GM23338 (cell line): ENCODE results near the gene PLIN5. TPM values are rescaled to one million over a fixed set of nuclear protein-coding genes. Genes with fewer than 3 reads are reported as not detected.

ENCODE experiments used
- ATAC-seq: fragments of 200-7000 bp; cut with Tn5 transposase; 3 replicates; pipeline ENCODE4 v1.9.1; 2020
- DNase-seq: peaks from one replicate; pipeline ENCODE4 v3.0.0-alpha.2; 2015; ENCODE audit warnings: low spot score
- H2AFZ ChIP-seq: fragments of 200-600 bp; sonication (generic); 2 replicates; pipeline ENCODE4 v1.8.0; 2016; ENCODE audit warnings: antibody characterized with exemption, mild to moderate bottlenecking, moderate library complexity
- H3F3A ChIP-seq: fragments of 200-600 bp; sonication (generic); replicated peaks from 2 replicates; pipeline ENCODE4 v1.8.0; 2017; ENCODE audit warnings: antibody characterized with exemption, mixed run types, low read depth
- H3K27ac ChIP-seq: fragments of 200-600 bp; sonication (generic); 2 replicates; pipeline ENCODE4 v1.6.1; 2016; ENCODE audit warnings: low read depth
- H3K27me3 ChIP-seq: fragments of 200-600 bp; sonication (generic); 2 replicates; pipeline ENCODE4 v1.8.0; 2016; ENCODE audit warnings: mild to moderate bottlenecking, mixed run types, moderate library complexity; ENCODE audit not compliant: insufficient read depth
- H3K36me3 ChIP-seq: fragments of 200-600 bp; sonication (generic); 2 replicates; pipeline ENCODE4 v1.8.0; 2016; ENCODE audit warnings: mild to moderate bottlenecking; ENCODE audit not compliant: insufficient read depth
- H3K4me1 ChIP-seq: fragments of 200-600 bp; sonication (generic); 2 replicates; pipeline ENCODE4 v1.8.0; 2016; ENCODE audit warnings: mild to moderate bottlenecking, moderate library complexity; ENCODE audit not compliant: insufficient read depth
- H3K4me2 ChIP-seq: fragments of 200-600 bp; sonication (generic); 2 replicates; pipeline ENCODE4 v1.7.1; 2017; ENCODE audit warnings: mixed run types
- H3K4me3 ChIP-seq: fragments of 200-600 bp; sonication (generic); 2 replicates; pipeline ENCODE4 v1.6.1; 2016; ENCODE audit warnings: mixed run types
- H3K79me2 ChIP-seq: fragments of 200-600 bp; sonication (generic); replicated peaks from 2 replicates; pipeline ENCODE4 v1.8.0; 2017; ENCODE audit warnings: mild to moderate bottlenecking; ENCODE audit not compliant: insufficient read depth
- H3K9me2 ChIP-seq: fragments of 200-600 bp; sonication (generic); 2 replicates; pipeline ENCODE4 v1.8.0; 2017; ENCODE audit not compliant: insufficient read depth
- H4K20me1 ChIP-seq: fragments of 200-600 bp; sonication (generic); replicated peaks from 2 replicates; pipeline ENCODE4 v1.8.0; 2017; ENCODE audit warnings: mild to moderate bottlenecking; ENCODE audit not compliant: insufficient read depth
- H3K27ac Mint-ChIP-seq: 2 replicates; pipeline ENCODE4 v1.8.0; 2020; ENCODE audit warnings: inconsistent platforms, mild to moderate bottlenecking, moderate library complexity, mixed read lengths
- H3K27me3 Mint-ChIP-seq: 3 replicates; pipeline ENCODE4 v1.8.0; 2022; ENCODE audit warnings: low read depth, mild to moderate bottlenecking, moderate library complexity, mixed read lengths, inconsistent platforms; ENCODE audit not compliant: insufficient read depth, poor library complexity
- H3K36me3 Mint-ChIP-seq: 3 replicates; pipeline ENCODE4 v1.8.0; 2021; ENCODE audit warnings: low read depth, mild to moderate bottlenecking, inconsistent platforms, moderate library complexity, mixed read lengths
- H3K4me1 Mint-ChIP-seq: 3 replicates; pipeline ENCODE4 v1.8.0; 2020; ENCODE audit warnings: mild to moderate bottlenecking, inconsistent platforms, mixed read lengths
- H3K4me3 Mint-ChIP-seq: 3 replicates; pipeline ENCODE4 v1.8.0; 2021; ENCODE audit warnings: moderate library complexity, mild to moderate bottlenecking, inconsistent platforms, mixed read lengths
- H3K9me3 Mint-ChIP-seq: 3 replicates; pipeline ENCODE4 v1.8.0; 2020; ENCODE audit warnings: moderate library complexity, mild to moderate bottlenecking, inconsistent platforms, mixed read lengths
- CREB1 ChIP-seq: fragments of 250-450 bp; sonication (Bioruptor Pico); IDR thresholded peaks from 2 replicates; pipeline ENCODE4 v1.5.0; 2020; ENCODE audit warnings: low read depth, mild to moderate bottlenecking, moderate library complexity
- CTCF ChIP-seq, 2 experiments: fragments of 200-600 bp in 1 of 2; sonication (generic) in 1 of 2; conservative IDR thresholded peaks; 2 replicates each; pipeline versions ENCODE4 v1.5.1 to v1.6.1; 2016 to 2017; ENCODE audit warnings: antibody characterized with exemption in 2 of 2, low read depth in 2 of 2, mild to moderate bottlenecking in 2 of 2, moderate library complexity in 1 of 2
- EZH2 ChIP-seq: fragments of 200-600 bp; sonication (generic); IDR thresholded peaks from one replicate; pipeline ENCODE4 v1.8.0; 2017; ENCODE audit warnings: antibody characterized with exemption, mild to moderate bottlenecking, low read depth; ENCODE audit not compliant: unreplicated experiment
- EZH2phosphoT487 ChIP-seq: fragments of 200-600 bp; sonication (generic); IDR thresholded peaks from one replicate; pipeline ENCODE4 v1.8.1; 2018; ENCODE audit warnings: antibody characterized with exemption; ENCODE audit not compliant: unreplicated experiment
- NANOG ChIP-seq: IDR thresholded peaks from 2 replicates; pipeline ENCODE4 v1.6.1; 2016; ENCODE audit warnings: antibody characterized with exemption, borderline replicate concordance
- POLR2AphosphoS5 ChIP-seq: IDR thresholded peaks from 2 replicates; pipeline ENCODE4 v1.6.1; 2016; ENCODE audit warnings: antibody characterized with exemption, low read depth
- REST ChIP-seq: IDR thresholded peaks from one replicate; pipeline ENCODE4 v1.6.1; 2018; ENCODE audit warnings: antibody characterized with exemption; ENCODE audit not compliant: unreplicated experiment
- STAT1 ChIP-seq: IDR thresholded peaks from one replicate; pipeline ENCODE4 v1.6.1; 2016; ENCODE audit warnings: antibody characterized with exemption; ENCODE audit not compliant: unreplicated experiment
- ZNF114 ChIP-seq: fragments of 250-450 bp; sonication (Bioruptor Pico); IDR thresholded peaks from 2 replicates; pipeline ENCODE4 v1.5.0; 2020; ENCODE audit warnings: mild to moderate bottlenecking, moderate library complexity
- ZNF462 ChIP-seq: fragments of 250-450 bp; sonication (Bioruptor Pico); IDR thresholded peaks from 2 replicates; pipeline ENCODE4 v1.5.0; 2020; ENCODE audit warnings: mild to moderate bottlenecking, moderate library complexity
- polyA plus RNA-seq: library from polyadenylated mRNA; unstranded; fragments of >200 nt; fragmentation: Nextera tagmentation; extraction: Ambion mirVana; gene quantifications from 2 replicates; pipeline ENCODE4 v1.2.1, GENCODE V29; 2016
- total RNA-seq: library from RNA; depleted of rRNA; stranded (reverse); fragments of >200 nt; shearing (Covaris generic); gene quantifications from 2 replicates; pipeline ENCODE4 v1.2.3, GENCODE V29; 2014

PLIN5 gene
- total and polyA plus RNA-seq, 2 experiments from 2014 or later, result 1.9 to 3.5 TPM

GRCh38 chr19:4556597-4557127 lies 21.6 kb upstream of the PLIN5 start (continued):
- TF ChIP-seq CREB1 (CRISPR knock-in tag) (no peak), EZH2phosphoT487 (no peak), REST (no peak), POLR2AphosphoS5 (no peak), NANOG (no peak), EZH2 (no peak)

- Mint-ChIP-seq H3K4me3 (no peak overlapping the region), H3K9me3 (no peaks in the 10 kb centered on the region), H3K27me3 (peaks cover 20% of the 10 kb centered on the region), H3K27ac (no peak overlapping the region; the same call in 1 of the 2 replicates), H3K4me1 (peaks cover 7% of the 10 kb centered on the region; the same call in 2 of the 3 replicates), H3K36me3 (peaks cover 39% of the 10 kb centered on the region)
- ATAC-seq (peak; percentile 67), DNase-seq (peak; percentile 83)
- no peak overlapping the region for H2AFZ ChIP-seq
- no peak overlapping the region for H3K4me3 ChIP-seq
- no peak overlapping the region for H3K4me2 ChIP-seq
- H4K20me1 ChIP-seq, result peaks cover 17% of the 10 kb centered on the region
- H3F3A ChIP-seq, result peaks cover 9% of the 10 kb centered on the region; the same call in 1 of the 2 replicates
- no peaks in the 10 kb centered on the region for H3K9me2 ChIP-seq
- no peaks in the 10 kb centered on the region; the same call in 1 of the 2 replicates for H3K4me1 ChIP-seq
- H3K27me3 ChIP-seq, result no peaks in the 10 kb centered on the region
- H3K36me3 ChIP-seq, result peaks cover 4% of the 10 kb centered on the region
- H3K79me2 ChIP-seq, result no peaks in the 10 kb centered on the region
- H3K27ac ChIP-seq, result no peak overlapping the region
- TF ChIP-seq STAT1 (no peak), ZNF462 (CRISPR knock-in tag) (no peak), CTCF (conservative IDR thresholded peaks at IDR 0.05; ENCODE audit: low read depth in 2 of 2) (no peak), ZNF114 (CRISPR knock-in tag) (no peak)
These were observed 20.9 kb upstream of the PLIN5 start for GRCh38 chr19:4555657-4556561.
